ENCODE results near the gene CRISPLD2.

Gene CRISPLD2

DNA sequence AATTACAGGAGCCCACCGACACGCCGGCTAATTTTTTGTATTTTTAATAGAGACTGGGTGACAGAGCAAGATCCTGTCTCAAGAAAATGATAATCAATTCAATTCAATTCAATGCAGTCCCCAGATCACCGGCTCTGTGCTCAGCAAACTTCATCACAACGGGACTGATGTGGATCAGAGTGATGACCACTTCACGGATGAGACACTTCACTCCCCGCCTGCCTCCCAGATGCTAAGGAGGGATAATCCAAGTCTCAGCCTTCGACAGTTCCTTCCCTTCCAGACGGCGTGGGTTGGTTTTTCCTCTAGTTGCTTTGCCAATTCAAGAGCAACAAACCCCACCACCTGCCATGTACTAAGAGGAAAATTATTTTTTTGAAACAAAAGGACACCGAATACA is 97.7 kb downstream of the CRISPLD2 start:
- TF ChIP-seq, protein P1, sequence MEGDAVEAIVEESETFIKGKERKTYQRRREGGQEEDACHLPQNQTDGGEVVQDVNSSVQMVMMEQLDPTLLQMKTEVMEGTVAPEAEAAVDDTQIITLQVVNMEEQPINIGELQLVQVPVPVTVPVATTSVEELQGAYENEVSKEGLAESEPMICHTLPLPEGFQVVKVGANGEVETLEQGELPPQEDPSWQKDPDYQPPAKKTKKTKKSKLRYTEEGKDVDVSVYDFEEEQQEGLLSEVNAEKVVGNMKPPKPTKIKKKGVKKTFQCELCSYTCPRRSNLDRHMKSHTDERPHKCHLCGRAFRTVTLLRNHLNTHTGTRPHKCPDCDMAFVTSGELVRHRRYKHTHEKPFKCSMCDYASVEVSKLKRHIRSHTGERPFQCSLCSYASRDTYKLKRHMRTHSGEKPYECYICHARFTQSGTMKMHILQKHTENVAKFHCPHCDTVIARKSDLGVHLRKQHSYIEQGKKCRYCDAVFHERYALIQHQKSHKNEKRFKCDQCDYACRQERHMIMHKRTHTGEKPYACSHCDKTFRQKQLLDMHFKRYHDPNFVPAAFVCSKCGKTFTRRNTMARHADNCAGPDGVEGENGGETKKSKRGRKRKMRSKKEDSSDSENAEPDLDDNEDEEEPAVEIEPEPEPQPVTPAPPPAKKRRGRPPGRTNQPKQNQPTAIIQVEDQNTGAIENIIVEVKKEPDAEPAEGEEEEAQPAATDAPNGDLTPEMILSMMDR (IDR thresholded peaks at IDR 0.05; ENCODE audit: control extremely low read depth, extremely low read depth, low read depth, missing control alignments): no peak
- POLR2A ChIA-PET: no interaction called here
- CTCF ChIA-PET: interaction anchor here (0.5 to 1.3 kb wide), 2 partner anchors 51 to 1005 kb away, joined by 3 read pairs; no protein-coding TSS in a partner anchor
- no peak for DNase-seq (ENCODE audit: extremely low spot score)

- ChIA-PET POLR2A (no interaction called here), CTCF (interaction anchor here (0.7 to 1.3 kb wide), 3 partner anchors 34 to 53 kb away, joined by 3 to 5 read pairs (median 3); no protein-coding TSS in a partner anchor)
- TF ChIP-seq, protein P1 (IDR thresholded peaks at IDR 0.05; ENCODE audit: control extremely low read depth, extremely low read depth, low read depth, missing control alignments): no peak
- DNase-seq (ENCODE audit: extremely low spot score): no peak
These were observed 98.5 kb downstream of the CRISPLD2 start for GRCh38 chr16:84918006-84918909.

DNA sequence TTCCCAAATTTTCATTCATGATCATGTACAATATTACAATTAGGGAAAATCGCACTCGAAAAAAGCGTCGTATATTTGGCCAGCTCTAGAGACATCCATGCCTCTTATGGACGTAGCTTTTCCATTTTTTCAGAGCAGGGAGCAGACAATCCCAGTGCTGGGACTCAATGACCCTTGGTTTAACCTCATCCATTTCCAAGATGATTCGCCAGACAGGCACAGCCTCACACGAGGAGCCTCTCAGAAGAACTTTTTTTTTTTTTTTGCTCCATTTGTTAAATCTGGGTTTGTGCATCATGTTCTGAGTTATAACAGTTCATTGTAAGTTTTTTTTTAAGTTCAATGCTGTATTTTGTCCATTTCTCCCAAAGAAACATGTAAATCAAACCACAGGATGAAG is 99.5 kb downstream of the CRISPLD2 start:
- ChIA-PET POLR2A (no interaction called here), CTCF (interaction anchor here (0.7 to 1.1 kb wide), 3 partner anchors 33 to 508 kb away, joined by 3 to 5 read pairs (median 3); no protein-coding TSS in a partner anchor)

DNA sequence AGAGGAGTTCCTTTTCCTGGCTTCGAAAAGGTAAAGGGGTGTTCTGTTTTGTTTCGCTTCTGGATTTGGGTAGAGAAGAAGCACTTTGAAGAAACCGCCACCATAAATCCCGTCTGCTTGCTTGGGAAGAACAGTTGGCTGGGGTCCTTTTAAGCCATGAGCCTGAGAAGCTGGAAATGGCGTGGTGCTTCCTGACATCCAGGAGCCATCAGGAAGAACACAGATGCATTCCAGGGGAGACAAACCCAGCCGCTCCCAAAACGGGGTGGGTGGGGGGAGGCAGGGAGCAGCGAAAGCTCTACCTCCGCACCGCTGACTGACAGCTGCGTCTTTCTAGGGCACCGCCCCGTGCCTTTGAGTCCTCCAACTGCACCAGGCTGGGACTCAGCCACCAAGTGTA is 99.9 kb downstream of the CRISPLD2 start:
- no peak for DNase-seq (ENCODE audit: extremely low spot score)
- POLR2A ChIA-PET: no interaction called here
- TF ChIP-seq, protein P1 (IDR thresholded peaks at IDR 0.05; ENCODE audit: control extremely low read depth, extremely low read depth, low read depth, missing control alignments): no peak
- CTCF ChIA-PET: interaction anchor here (1.0 to 1.3 kb wide), 3 partner anchors 9 to 166 kb away, joined by 3 to 5 read pairs (median 3); no protein-coding TSS in a partner anchor

More for the DNA sequence above, 99.5 kb downstream of the CRISPLD2 start:
- no peak for DNase-seq (ENCODE audit: extremely low spot score)
- TF ChIP-seq, protein P1 (IDR thresholded peaks at IDR 0.05; ENCODE audit: control extremely low read depth, extremely low read depth, low read depth, missing control alignments): no peak

GRCh38 chr16:84920333-84920732 is 100.5 kb downstream of the CRISPLD2 start:
- no peak for DNase-seq (ENCODE audit: extremely low spot score)
- TF ChIP-seq, protein P1 (IDR thresholded peaks at IDR 0.05; ENCODE audit: control extremely low read depth, extremely low read depth, low read depth, missing control alignments): no peak
- ChIA-PET POLR2A (no interaction called here), CTCF (interaction anchor here (1.0 to 1.3 kb wide), 2 partner anchors 9 to 166 kb away, joined by 3 read pairs; no protein-coding TSS in a partner anchor)

- ChIA-PET CTCF (interaction anchor here (0.8 to 2.5 kb wide), 4 partner anchors 23 to 168 kb away, joined by 3 to 7 read pairs (median 3); no protein-coding TSS in a partner anchor), POLR2A (no interaction called here)
- no peak for DNase-seq (ENCODE audit: extremely low spot score)
- TF ChIP-seq, protein P1 (IDR thresholded peaks at IDR 0.05; ENCODE audit: control extremely low read depth, extremely low read depth, low read depth, missing control alignments): no peak
These were observed 102.8 kb downstream of the CRISPLD2 start for GRCh38 chr16:84922351-84923120.

All from GM10248 (cell line).